Measurements from ENCODE around the gene TRAF1.

GRCh38 chr9:120869726-120870125 is 56.9 kb downstream of the TRAF1 start:
- TF ChIP-seq CTCF (IDR thresholded peaks at IDR 0.05) (no peak), POLR2A (IDR thresholded peaks at IDR 0.05) (no peak)

All from Peyer's patch (tissue), 4 donors.